GM23338 (cell line): ENCODE data around the gene P2RY12.

Experiments
- CREB1 ChIP-seq: fragments of 250-450 bp; sonication (Bioruptor Pico); IDR thresholded peaks from 2 replicates; pipeline ENCODE4 v1.5.0; 2020; ENCODE audit warnings: low read depth, mild to moderate bottlenecking, moderate library complexity
- EZH2 ChIP-seq: fragments of 200-600 bp; sonication (generic); IDR thresholded peaks from one replicate; pipeline ENCODE4 v1.8.0; 2017; ENCODE audit warnings: antibody characterized with exemption, mild to moderate bottlenecking, low read depth; ENCODE audit not compliant: unreplicated experiment
- POLR2AphosphoS5 ChIP-seq: IDR thresholded peaks from 2 replicates; pipeline ENCODE4 v1.6.1; 2016; ENCODE audit warnings: antibody characterized with exemption, low read depth
- TF ChIP-seq, protein P1 (sequence below), 2 experiments: fragments of 200-600 bp in 1 of 2; sonication (generic) in 1 of 2; conservative IDR thresholded peaks; 2 replicates each; pipeline versions ENCODE4 v1.5.1 to v1.6.1; 2016 to 2017; ENCODE audit warnings: antibody characterized with exemption in 2 of 2, low read depth in 2 of 2, mild to moderate bottlenecking in 2 of 2, moderate library complexity in 1 of 2

DNA sequence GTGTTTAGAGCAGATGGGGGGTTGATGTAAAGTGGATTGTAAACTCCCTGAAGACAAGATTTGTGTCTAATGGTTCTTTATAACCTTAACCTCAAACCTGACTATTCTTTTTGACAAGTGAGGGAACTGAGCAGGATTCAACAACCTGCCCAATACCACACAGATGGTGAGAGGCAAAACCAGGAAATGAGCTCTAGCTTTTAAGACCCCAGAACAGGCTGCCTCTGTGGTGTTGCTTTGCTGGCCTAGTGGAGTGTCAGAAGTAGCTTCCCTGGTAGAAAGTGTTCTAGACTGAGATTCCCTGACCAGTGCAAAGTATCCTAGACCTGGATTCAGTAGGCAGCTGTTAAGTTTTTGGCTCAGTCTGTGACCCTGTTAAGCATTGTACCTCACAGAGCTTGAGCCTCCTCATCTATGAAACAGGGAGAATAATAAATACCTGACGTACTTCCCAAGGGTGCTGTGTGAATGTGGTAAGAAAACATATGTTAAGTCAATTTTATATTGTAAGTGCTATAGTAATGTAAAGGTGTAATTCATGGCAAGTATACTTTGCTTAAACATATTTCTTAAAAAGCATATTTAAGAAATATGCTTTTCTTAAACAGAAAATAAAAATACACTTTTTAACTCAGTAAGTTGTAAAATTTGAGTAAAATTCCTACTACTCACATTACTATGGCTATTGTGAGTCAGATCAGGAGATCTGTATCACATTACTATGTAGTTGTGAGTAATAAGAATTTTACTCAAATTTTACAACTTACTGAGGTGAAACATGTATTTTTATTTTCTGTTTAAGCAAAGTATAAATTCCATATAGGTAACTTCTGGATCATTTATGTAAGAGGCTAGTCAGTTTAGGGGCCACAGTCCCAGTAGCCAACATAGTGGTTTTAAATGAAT is 76.7 kb downstream of the P2RY12 start:
- TF ChIP-seq, protein P1, sequence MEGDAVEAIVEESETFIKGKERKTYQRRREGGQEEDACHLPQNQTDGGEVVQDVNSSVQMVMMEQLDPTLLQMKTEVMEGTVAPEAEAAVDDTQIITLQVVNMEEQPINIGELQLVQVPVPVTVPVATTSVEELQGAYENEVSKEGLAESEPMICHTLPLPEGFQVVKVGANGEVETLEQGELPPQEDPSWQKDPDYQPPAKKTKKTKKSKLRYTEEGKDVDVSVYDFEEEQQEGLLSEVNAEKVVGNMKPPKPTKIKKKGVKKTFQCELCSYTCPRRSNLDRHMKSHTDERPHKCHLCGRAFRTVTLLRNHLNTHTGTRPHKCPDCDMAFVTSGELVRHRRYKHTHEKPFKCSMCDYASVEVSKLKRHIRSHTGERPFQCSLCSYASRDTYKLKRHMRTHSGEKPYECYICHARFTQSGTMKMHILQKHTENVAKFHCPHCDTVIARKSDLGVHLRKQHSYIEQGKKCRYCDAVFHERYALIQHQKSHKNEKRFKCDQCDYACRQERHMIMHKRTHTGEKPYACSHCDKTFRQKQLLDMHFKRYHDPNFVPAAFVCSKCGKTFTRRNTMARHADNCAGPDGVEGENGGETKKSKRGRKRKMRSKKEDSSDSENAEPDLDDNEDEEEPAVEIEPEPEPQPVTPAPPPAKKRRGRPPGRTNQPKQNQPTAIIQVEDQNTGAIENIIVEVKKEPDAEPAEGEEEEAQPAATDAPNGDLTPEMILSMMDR (conservative IDR thresholded peaks at IDR 0.05; ENCODE audit: low read depth in 2 of 2), result no peak
- TF ChIP-seq EZH2 (no peak), CREB1 (CRISPR knock-in tag) (no peak), POLR2AphosphoS5 (no peak)
